HepG2 (cell line): ENCODE data around the gene HIPK2. TPM values are rescaled to one million over a fixed set of nuclear protein-coding genes. Genes with fewer than 3 reads are reported as not detected.

Experiments
- ATAC-seq: fragments of 200-7000 bp; cut with Tn5 transposase; 3 replicates; pipeline ENCODE4 v1.9.1; 2020; ENCODE audit warnings: mild to moderate bottlenecking, moderate library complexity
- BruUV-seq: library from RNA; stranded (reverse); fragments of 400-500 nt; replicated peaks from 2 replicates; lab custom pipeline; 2021; lab: Mats Ljungman, UMichigan
- CTCF ChIA-PET: fragments of 300-600 bp; formaldehyde crosslinking; extraction: SDS; loops from one replicate; lab custom pipeline; 2021; ENCODE audit warnings: low total read pairs, inconsistent platforms, low intra/inter-chr PET ratio; lab: Yijun Ruan, JAX
- POLR2A ChIA-PET: fragments of 350-600 bp; sonication (Branson Sonifier 250); formaldehyde crosslinking; loops from one replicate; lab custom pipeline; 2020; ENCODE audit warnings: antibody characterized with exemption, inconsistent platforms; lab: Yijun Ruan, JAX
- DNase-seq: peaks from one replicate; pipeline ENCODE4 v3.0.0-alpha.2; 2015; ENCODE audit warnings: low spot score
- FAIRE-seq: peaks from 3 replicates; lab custom pipeline; 2011; peaks lifted over from hg19 to GRCh38; lab: Jason Lieb, UNC
- H2AFZ ChIP-seq: one replicate; pipeline ENCODE4 v1.6.1; 2011; ENCODE audit warnings: low read length, inconsistent platforms
- H3K27ac ChIP-seq: fragments of 300-600 bp; 3 replicates; pipeline ENCODE4 v1.8.0; 2011; ENCODE audit warnings: mixed run types, mild to moderate bottlenecking, mixed read lengths, low read length, inconsistent platforms; ENCODE audit not compliant: insufficient read depth; ENCODE audit errors: extremely low read length
- H3K27me3 ChIP-seq, 2 experiments: fragments of 200-600 bp in 1 of 2; 2 replicates in 1 of 2; 3 replicates in 1 of 2; pipeline versions ENCODE4 v1.6.0 to v1.8.0; 2011; ENCODE audit warnings: low read length in 2 of 2, mild to moderate bottlenecking in 2 of 2, moderate library complexity in 2 of 2, inconsistent platforms in 1 of 2; ENCODE audit not compliant: insufficient read depth in 2 of 2, control insufficient read depth in 1 of 2
- H3K36me3 ChIP-seq, 2 experiments: fragments of 200-600 bp in 1 of 2; replicated peaks in 1 of 2; 2 replicates in 1 of 2; 3 replicates in 1 of 2; pipeline versions ENCODE4 v1.5.1 to v1.8.0; 2011; ENCODE audit warnings: low read length in 2 of 2, inconsistent platforms in 1 of 2; ENCODE audit not compliant: insufficient read depth in 2 of 2, control insufficient read depth in 1 of 2
- H3K4me1 ChIP-seq: 2 replicates; pipeline ENCODE4 v1.5.1; 2012; ENCODE audit warnings: low read length, inconsistent platforms; ENCODE audit not compliant: insufficient read depth
- H3K4me2 ChIP-seq: 2 replicates; pipeline ENCODE4 v1.6.0; 2011; ENCODE audit warnings: low read depth, low read length, inconsistent platforms
- H3K4me3 ChIP-seq, 3 experiments: fragments of 200-600 bp in 1 of 3; sonication (generic), shearing (Covaris generic) in 1 of 3; replicated peaks in 1 of 3; 2 replicates each; pipeline ENCODE4 v1.5.1; 2011 to 2016; ENCODE audit warnings: low read length in 3 of 3, inconsistent platforms in 2 of 3, low read depth in 2 of 3, mild to moderate bottlenecking in 2 of 3, control low read depth in 1 of 3, mixed read lengths in 1 of 3; ENCODE audit not compliant: insufficient read depth in 1 of 3
- H3K79me2 ChIP-seq: one replicate; pipeline ENCODE4 v1.6.1; 2011; ENCODE audit warnings: low read length, inconsistent platforms; ENCODE audit not compliant: insufficient read depth
- H3K9ac ChIP-seq: 2 replicates; pipeline ENCODE4 v1.6.0; 2011; ENCODE audit warnings: mild to moderate bottlenecking, low read depth, low read length, inconsistent platforms; ENCODE audit not compliant: insufficient read depth
- H3K9me3 ChIP-seq: 2 replicates; pipeline ENCODE4 v1.5.1; 2012; ENCODE audit warnings: mild to moderate bottlenecking, low read length
- H4K20me1 ChIP-seq: 2 replicates; pipeline ENCODE4 v1.6.0; 2011; ENCODE audit warnings: inconsistent platforms, mild to moderate bottlenecking, low read length, moderate library complexity; ENCODE audit not compliant: insufficient read depth
- ARID5B ChIP-seq: IDR thresholded peaks from 2 replicates; pipeline ENCODE4 v1.4.0; 2020; ENCODE audit warnings: mild to moderate bottlenecking, missing genetic modification reagents
- GTF3A ChIP-seq: sonication (generic); formaldehyde crosslinking; conservative IDR thresholded peaks from 2 replicates; pipeline ENCODE4 v1.4.0; 2020; ENCODE audit warnings: mild to moderate bottlenecking, missing genetic modification reagents
- MZF1 ChIP-seq: sonication (generic); formaldehyde crosslinking; IDR thresholded peaks from 2 replicates; pipeline ENCODE4 v1.8.1; 2023; ENCODE audit warnings: mild to moderate bottlenecking, missing genetic modification reagents, borderline replicate concordance
- ONECUT2 ChIP-seq: sonication (generic); formaldehyde crosslinking; IDR thresholded peaks from 2 replicates; pipeline ENCODE4 v1.4.0; 2020; ENCODE audit warnings: missing genetic modification reagents
- PRMT3 ChIP-seq: sonication (generic); formaldehyde crosslinking; IDR thresholded peaks from 2 replicates; pipeline ENCODE4 v1.8.1; 2022; ENCODE audit warnings: low read depth, mild to moderate bottlenecking, moderate library complexity, missing genetic modification reagents, borderline replicate concordance
- SRSF1 ChIP-seq: fragments of 200-400 bp; formaldehyde crosslinking; optimal IDR thresholded peaks from 2 replicates; pipeline ENCODE3; 2017; ENCODE audit warnings: mild to moderate bottlenecking, low read depth, low read length, moderate library complexity
- TARDBP ChIP-seq: sonication (generic); formaldehyde crosslinking; IDR thresholded peaks from 2 replicates; pipeline ENCODE4 v1.8.0; 2022; ENCODE audit warnings: mild to moderate bottlenecking, missing genetic modification reagents
- ZNF558 ChIP-seq: sonication (generic); formaldehyde crosslinking; IDR thresholded peaks from 2 replicates; pipeline ENCODE4 v1.9.0; 2022; ENCODE audit warnings: mild to moderate bottlenecking, missing genetic modification reagents, borderline replicate concordance
- ZNF615 ChIP-seq: sonication (generic); formaldehyde crosslinking; IDR thresholded peaks from 2 replicates; pipeline ENCODE4 v1.5.0; 2020; ENCODE audit warnings: mild to moderate bottlenecking, missing genetic modification reagents, borderline replicate concordance
- WGBS: methylation state at CpG from one replicate; pipeline ENCODE4 v1.1.6; 2017; ENCODE audit warnings: low lambda C conversion rate; 5-methylcytosine and 5-hydroxymethylcytosine counted together
- in situ Hi-C: cut with HindIII; loops from 2 replicates; pipeline ENCODE4 v1.10.0; 2017; ENCODE audit warnings: low pct_unique_long_range_greater_than_20kb; ENCODE audit not compliant: extremely low pct_ligation_motif_present
- intact Hi-C: fragments of 100-400 bp; cut with micrococcal nuclease; formaldehyde crosslinking; loops from one replicate; pipeline ENCODE4 v1.10.0; 2022; ENCODE audit not compliant: unreplicated experiment
- polyA plus RNA-seq, 8 experiments: library from polyadenylated mRNA; depleted of rRNA in 3 of 8; stranded (reverse) in 7 of 8; unstranded in 1 of 8; fragments of >200 nt; fragmentation: Illumina TruSeq in 4 of 8; extraction: Trizol in 4 of 8; gene quantifications; 2 replicates each; pipeline versions ENCODE4 v1.2.1 to v1.2.3, GENCODE V29; 2011 to 2016; ENCODE audit warnings: low read depth in 4 of 8, missing spikeins in 1 of 8, mixed read lengths in 1 of 8; ENCODE audit not compliant: insufficient read depth in 1 of 8
- total RNA-seq, 5 experiments: library from RNA; depleted of rRNA; stranded (reverse); fragments of >200 nt; fragmentation: Illumina TruSeq; extraction: Trizol; gene quantifications; 2 replicates each; pipeline ENCODE4 v1.2.3, GENCODE V29; 2016; ENCODE audit warnings: low read depth in 1 of 5
- TF ChIP-seq, protein P1 (sequence below): sonication (generic); formaldehyde crosslinking; IDR thresholded peaks from 2 replicates; pipeline ENCODE4 v1.5.0; 2020; ENCODE audit warnings: missing genetic modification reagents
- TF ChIP-seq, protein P2 (sequence below): sonication (generic); formaldehyde crosslinking; IDR thresholded peaks from 2 replicates; pipeline ENCODE4 v1.4.0; 2020; ENCODE audit warnings: missing genetic modification reagents, mild to moderate bottlenecking, borderline replicate concordance

HIPK2 gene
- total and polyA plus RNA-seq, 2 of the 13 experiments (the other 11 are each of a cell fraction or from before 2014, with no cell fraction given): 14.4 to 20.2 TPM

DNA sequence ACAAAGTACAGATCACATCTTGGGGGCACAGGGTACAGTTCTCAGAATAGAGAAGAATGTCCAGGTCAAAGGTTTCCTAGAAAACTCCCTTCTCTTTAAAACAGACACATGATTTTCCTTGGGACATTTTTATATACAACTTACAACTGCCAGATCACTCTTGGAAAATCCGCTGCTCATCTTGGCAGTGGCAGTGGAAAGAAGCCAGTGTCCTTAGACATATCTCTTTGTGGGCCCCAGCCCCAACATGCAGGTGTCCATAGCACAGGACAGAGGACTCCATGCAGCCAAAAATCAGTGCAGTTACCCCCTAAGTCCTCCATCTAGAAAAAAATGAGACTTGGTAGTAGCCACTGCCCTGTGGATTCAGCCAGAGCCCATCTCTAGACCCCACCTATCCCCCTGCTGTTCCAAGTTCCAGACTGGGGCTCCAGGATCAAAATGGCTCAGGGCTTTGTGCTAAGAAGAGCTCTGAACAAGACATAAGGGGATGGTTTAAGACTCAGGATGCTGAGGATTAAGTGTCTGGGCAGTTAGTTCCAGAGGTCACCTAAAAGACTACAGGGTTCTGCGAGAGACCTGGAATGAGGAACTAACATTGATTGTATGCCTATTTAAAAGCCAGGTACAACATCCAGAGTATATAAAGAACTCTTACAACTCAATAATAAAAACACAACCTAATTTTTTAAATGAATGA, 34.4 kb downstream of the HIPK2 start:
- no peak overlapping the region for H2AFZ ChIP-seq
- H3K27ac ChIP-seq: no peak overlapping the region
- no peaks in the 10 kb centered on the region for H3K9me3 ChIP-seq
- peaks cover 99% of the 10 kb centered on the region for H3K4me1 ChIP-seq
- H3K36me3 ChIP-seq: peaks cover 0 to 11% of the 10 kb centered on the region in 2 experiments; a peak in 3 of 5 replicates
- FAIRE-seq (no peak), ATAC-seq (no peak), DNase-seq (no peak)
- WGBS: 93% methylated on average over 2 of the region's 2 CpGs
- CTCF ChIA-PET: no interaction called here
- no peak overlapping the region for H3K4me2 ChIP-seq
- H4K20me1 ChIP-seq: peaks cover 64% of the 10 kb centered on the region
- no peak overlapping the region for H3K9ac ChIP-seq
- intact Hi-C loops: loop anchor here (10.0 kb wide), 1 partner anchor 89 kb away; no protein-coding TSS in a partner anchor
- BruUV-seq: no TSS peak
- no peaks in the 10 kb centered on the region for H3K27me3 ChIP-seq
- TF ChIP-seq PRMT3: no peak
- no peak for TF ChIP-seq ARID5B (CRISPR knock-in tag)
- TF ChIP-seq ONECUT2 (CRISPR knock-in tag): no peak
- no peak for TF ChIP-seq GTF3A
- TF ChIP-seq, protein P1, sequence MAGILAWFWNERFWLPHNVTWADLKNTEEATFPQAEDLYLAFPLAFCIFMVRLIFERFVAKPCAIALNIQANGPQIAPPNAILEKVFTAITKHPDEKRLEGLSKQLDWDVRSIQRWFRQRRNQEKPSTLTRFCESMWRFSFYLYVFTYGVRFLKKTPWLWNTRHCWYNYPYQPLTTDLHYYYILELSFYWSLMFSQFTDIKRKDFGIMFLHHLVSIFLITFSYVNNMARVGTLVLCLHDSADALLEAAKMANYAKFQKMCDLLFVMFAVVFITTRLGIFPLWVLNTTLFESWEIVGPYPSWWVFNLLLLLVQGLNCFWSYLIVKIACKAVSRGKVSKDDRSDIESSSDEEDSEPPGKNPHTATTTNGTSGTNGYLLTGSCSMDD (CRISPR knock-in tag): no peak
- TF ChIP-seq SRSF1: no peak
- TF ChIP-seq ZNF558 (CRISPR knock-in tag): no peak
- no peak for TF ChIP-seq TARDBP (CRISPR knock-in tag)
- TF ChIP-seq ZNF615 (CRISPR knock-in tag): no peak
- no peak for TF ChIP-seq MZF1 (CRISPR knock-in tag)
- TF ChIP-seq, protein P2, sequence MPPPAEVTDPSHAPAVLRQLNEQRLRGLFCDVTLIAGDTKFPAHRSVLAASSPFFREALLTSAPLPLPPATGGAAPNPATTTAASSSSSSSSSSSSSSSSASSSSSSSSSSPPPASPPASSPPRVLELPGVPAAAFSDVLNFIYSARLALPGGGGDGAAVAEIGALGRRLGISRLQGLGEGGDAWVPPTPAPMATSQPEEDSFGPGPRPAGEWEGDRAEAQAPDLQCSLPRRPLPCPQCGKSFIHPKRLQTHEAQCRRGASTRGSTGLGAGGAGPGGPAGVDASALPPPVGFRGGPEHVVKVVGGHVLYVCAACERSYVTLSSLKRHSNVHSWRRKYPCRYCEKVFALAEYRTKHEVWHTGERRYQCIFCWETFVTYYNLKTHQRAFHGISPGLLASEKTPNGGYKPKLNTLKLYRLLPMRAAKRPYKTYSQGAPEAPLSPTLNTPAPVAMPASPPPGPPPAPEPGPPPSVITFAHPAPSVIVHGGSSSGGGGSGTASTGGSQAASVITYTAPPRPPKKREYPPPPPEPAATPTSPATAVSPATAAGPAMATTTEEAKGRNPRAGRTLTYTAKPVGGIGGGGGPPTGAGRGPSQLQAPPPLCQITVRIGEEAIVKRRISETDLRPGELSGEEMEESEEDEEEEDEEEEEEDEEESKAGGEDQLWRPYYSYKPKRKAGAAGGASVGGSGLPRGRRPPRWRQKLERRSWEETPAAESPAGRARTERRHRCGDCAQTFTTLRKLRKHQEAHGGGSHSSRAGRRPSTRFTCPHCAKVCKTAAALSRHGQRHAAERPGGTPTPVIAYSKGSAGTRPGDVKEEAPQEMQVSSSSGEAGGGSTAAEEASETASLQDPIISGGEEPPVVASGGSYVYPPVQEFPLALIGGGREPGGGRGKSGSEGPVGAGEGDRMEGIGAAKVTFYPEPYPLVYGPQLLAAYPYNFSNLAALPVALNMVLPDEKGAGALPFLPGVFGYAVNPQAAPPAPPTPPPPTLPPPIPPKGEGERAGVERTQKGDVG: no peak
- POLR2A ChIA-PET: no interaction called here
- H3K4me3 ChIP-seq: no peak overlapping the region
- in situ Hi-C loops: no loop called here
- H3K79me2 ChIP-seq: peaks cover 93% of the 10 kb centered on the region
